Measurements from ENCODE around the gene DHX34.

DHX34 gene

DNA sequence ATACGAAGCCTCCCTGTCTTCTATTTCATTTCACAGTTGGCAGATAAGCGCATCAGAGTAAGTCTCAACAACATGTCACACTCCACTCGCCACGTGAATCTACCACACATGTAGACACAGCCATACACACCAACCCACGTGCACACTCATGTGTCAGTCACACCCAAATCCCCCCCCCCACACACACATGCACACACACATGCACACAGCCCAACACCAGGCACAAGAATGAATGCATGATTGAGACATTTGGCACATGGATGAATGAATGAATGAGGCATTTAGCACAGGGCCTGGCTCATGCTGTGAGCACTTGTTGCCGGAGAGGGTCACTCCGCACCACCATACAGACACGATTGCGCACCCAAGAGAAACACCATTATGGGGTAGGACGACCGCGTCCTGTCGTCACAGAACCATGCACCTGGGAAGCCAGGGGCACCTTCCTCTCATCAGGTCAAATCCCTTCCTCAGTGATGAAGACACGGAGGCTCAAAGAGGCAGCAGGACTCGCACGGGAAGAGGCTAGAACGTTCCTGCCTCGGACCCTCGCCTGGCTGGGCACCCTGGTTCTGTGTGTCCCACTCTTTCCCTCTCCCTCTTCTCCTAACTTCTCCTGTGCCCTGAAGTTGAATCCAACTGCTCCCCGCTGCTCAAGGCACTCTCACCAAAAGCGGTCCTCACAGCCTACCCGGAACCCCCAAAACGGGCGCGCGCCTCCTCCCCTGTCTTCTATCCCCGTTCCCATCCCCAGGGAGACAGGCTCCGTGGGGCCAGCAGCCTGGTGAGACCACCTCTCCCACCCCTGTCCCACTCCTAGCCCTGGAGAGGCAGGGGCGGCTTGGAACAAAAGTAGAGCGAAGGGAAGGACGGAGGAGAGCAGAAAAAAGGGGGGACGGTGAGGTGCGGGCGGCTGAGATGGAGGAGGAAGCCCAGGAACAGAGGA, 68.9 kb downstream of the DHX34 start:
- DNase-seq (ENCODE audit: low read depth), result no peak

DNA sequence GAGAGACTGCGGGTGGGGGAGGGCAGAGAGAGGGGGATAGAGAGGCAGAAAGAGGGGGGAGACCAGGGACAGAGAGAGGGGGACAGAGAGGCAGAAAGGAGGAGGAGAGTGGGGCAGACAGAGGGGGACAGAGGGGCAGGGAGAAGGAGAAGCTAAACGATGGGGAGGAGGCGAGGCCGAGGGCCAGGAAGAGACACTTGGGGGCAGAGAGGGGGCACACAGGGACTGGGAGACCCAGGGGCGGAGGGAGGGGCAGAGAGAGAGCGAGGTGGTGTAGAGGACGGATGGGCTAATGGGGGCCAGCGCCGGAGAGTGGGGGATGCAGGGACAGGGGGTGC, 69.5 kb downstream of the DHX34 start:
- DNase-seq (ENCODE audit: low read depth), result no peak

DNA sequence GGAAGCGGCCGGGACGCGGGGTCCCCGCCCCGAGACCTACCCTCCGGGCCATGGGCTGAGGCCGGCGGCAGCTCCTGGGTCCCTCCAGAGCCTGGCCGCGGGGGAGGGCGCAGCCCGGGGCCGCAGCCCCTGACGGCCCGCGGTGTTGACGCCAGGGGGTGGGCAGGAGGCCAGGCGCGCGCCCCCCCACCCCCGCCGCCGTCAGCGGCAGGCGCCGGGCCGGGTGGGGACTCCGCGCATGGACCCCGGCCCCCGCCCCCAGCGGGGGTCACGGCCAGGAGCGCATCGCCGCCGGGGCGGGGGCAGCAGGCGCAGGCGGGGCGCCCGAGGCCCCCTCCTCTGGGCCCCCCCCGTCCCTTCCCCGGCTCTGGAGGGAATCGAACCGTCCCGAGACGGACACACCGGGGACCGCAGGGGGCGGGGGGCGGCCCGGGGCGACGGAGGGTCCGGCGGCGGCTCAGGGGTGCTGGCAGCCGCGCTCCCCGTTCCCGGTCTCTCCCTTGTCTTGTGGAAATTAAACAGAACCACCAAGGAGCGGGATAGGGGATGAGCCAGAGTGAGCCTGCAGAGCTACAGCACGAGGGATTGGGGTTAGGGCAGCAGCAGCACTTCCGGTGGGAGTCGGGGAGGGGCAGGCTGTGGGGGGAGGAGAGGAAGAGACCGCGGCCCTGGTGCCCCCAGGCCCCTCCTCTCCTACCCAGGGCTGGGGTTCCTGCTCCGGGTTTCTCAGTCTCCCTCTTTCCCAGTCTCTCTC, 70.1 kb downstream of the DHX34 start, which contains the start of gene MEIS3:
Gene MEIS3, minus strand, starts transcription at position 498 of the 754 bp plus-strand sequence. Its CDS starts 446 bp downstream, at position 52.
- no peak for DNase-seq (ENCODE audit: low read depth)

DNA sequence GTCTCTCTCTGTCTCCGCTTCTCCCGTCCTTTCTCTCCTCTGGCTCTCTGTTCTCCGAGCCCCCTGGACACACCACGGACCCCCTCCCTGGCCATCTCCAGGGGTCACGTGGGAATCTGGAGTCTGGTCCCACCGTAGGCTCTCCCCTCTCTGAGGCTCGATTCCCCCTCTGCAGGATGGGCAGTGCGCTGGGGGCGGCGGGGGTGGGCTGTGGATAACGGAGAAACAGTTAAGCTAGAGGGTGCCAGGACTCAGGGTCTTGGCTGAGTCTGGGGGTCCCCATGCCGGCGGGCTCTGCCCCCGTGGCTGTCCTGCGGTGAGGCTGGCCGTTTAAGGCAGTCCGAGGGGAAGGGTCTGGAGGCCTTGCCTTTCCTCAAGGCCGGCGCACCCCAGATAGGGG, 70.7 kb downstream of the DHX34 start:
- no peak for DNase-seq (ENCODE audit: low read depth)

DNA sequence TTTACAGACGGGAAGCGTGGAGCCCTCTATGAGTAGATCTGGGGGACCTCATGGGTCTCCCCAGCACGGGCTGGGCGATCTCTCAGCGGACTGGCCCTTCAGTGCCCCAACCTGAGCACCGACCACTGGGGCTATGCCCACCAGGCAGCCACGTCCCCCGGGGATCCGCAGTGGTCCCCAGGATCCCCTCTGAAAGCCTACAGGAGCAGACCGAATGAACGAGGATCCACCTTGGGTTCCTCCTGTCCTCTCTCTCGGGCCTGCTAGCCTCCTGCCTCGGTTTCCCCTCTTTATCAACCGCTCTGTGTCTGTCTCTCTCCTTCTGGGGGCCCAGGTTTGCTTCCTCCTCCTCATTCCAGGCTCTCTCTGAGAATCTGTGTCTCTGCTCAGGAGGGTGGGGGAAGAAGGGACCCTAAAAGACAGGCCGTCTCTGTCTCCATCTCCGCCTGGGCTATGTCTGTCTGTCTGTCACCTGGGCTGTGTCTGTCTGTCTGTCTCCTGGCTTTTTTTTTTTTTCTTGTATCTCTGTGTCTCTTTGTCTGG, 72.2 kb downstream of the DHX34 start:
- DNase-seq (ENCODE audit: low read depth), result no peak

DNA sequence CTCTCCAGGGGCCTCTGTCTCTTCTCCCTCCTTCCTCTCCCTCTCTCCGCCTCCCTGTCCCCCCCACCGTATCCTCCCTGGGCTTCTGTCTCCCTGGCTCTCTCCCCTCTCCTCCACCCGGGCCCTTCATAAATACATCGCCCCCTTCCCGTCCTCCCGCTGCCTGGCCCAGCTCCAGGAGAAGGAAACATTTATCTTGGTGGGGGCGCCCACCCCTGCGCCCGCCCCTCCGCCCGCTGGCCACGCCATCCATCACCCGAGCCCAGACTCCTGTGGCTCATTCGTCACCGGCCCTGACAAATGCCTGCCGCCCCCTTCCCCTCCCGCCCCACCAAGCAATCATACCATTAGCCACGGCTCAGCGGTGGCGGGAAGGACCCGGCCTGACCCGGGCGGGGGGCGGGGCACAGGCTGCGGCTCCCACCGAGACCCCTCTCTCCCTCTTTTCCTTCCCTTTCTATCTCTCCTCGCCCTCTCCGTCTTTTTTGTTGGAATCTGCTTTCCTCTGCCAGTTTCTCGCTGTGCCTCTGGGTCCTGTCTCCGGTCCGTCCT, 72.8 kb downstream of the DHX34 start:
- no peak for DNase-seq (ENCODE audit: low read depth)

DNA sequence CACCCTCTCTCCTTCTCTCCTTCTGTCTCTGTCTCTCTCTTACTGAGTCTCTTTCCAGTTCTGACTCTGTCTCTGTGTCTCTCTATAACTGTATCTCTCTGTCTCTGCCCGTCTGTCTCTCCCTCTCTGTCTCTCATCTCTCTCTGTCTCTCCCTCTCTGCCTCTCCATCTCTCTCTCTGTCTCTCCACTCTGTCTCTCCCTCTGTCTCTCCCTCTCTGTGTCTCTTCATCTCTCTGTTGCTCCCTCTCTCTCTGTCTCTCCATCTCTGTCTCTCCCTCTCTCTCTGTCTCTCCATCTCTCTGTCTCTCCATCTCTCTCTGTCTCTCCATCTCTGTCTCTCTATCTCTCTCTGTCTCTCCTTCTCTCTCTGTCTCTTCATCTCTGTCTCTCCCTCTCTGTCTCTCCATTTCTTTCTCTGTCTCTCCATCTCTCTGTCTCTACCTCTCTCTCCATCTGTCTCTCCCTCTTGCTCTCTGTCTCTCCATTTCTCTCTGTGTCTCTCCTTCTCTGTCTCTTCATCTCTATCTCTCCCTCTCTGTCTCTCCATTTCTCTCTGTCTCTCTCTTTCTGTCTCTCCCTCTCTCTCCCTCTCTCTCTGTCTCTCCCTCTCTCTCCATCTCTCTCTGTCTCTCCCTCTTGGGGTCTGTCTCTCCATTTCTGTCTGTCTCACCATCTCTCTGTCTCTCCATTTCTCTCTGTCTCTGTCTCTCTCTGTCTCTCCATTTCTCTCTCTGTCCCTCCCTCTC, 73.5 kb downstream of the DHX34 start:
- no peak for DNase-seq (ENCODE audit: low read depth)

DNA sequence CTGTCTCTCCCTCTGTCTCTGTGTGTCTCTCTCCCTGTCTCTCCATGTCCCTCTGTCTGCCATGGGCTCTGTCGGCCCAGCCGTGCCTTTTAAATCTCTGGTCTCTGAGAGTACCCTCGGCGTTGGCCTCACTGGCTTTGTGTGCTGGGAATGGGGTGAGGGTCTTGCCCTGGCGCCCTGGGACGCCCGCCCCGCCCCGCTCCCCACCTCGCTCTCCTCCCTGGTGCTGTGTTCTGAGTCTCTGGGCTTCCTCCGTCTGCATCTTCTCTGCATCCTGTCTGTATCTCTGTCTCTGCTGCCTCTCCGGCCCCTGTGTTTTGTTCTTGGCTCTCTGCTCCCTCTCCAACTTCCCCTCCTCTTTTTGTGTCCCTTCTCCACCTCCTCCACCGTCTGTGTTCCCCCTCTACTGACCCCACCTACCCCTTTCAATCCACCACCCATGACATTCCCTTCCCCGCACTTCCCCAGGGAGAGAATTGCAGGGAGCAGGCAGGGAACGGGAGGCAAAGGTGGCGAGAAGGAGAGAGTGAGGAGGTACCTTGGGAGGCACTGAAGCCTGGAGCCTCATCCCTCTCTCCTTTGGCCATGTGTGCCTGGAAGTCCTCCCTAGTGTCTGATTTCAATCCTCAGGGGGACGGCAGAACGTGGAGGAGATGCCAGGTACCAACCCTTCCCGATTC, 74.2 kb downstream of the DHX34 start:
- no peak for DNase-seq (ENCODE audit: low read depth)

DNA sequence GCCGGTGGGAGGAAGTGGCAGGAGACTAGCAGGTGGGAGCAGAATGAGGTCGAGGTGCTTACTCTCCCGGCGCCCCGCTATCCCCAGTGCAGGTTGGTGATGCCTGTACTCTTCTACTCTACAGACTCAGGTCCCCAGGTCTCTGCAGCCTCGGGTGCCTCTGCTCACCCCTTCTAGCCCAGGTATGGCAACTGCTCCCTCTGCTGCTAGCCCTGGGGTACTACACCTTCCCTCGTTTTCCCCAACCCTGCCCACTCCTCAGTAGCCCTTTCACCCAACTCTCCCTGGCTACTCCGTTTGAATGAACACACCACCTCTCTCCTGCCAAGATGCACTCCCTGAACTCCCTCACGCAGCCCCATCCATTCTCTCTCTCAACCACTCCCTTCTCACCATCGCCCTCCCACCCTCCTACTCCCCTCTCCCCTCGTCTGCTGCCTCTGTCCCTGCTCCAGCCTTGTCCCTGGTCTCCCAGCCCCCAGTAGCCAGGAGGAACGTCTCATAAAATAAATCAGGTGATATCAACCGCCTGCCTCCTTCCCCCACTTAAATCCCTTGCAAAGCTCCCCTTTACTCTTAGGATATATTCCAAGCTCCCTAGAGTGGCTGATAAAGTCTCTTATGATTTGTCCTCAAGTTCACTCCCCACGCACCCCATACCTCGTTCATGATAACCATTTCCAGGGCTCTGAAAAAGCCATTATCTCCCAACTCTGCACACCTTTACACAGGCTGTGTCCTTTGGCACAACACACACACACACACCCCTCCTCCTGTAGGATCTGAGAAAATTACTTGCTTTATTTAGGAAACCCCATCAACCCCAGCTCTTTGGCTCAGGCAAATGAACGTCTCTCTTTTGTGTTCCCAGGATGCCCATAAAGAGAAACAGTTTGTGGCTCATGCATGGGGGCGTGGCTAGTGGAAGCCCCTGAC, 78.4 kb downstream of the DHX34 start:
- no peak for DNase-seq (ENCODE audit: low read depth)

DNA sequence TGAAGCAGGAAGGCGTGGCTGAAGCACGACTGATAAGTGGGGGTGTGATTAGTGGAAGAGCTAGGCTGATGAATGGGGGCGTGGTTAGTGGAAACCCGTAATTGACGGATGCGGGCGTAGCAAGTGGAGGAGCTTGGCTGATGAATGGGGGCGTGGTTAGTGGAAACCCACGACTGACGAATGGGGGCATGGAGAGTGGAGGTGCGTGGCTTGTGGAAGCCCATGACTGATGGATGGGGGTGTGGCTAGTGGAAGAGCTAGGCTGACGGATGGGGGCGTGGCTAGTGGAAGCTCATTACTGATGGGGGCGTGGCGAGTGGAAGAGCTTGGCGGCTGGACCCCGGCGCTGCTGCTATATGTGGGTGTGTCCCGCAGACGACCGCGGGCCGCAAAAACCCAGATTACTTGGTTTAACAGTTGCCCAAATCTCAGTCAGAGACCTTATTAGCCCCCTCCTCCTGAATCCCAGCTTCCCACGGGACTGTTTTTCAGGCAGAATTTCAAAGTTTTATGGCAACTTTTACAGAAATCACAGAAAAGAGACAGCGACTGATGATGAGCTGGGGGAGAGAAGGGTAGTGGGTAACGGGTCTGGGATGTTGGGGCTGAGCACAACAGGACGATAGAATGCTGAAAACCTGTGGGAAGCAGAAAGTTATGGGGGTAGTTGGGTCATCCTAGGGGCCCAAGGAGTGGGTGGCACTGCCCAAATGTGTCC, 79.2 kb downstream of the DHX34 start:
- DNase-seq (ENCODE audit: low read depth), result peak; percentile 89

DNA sequence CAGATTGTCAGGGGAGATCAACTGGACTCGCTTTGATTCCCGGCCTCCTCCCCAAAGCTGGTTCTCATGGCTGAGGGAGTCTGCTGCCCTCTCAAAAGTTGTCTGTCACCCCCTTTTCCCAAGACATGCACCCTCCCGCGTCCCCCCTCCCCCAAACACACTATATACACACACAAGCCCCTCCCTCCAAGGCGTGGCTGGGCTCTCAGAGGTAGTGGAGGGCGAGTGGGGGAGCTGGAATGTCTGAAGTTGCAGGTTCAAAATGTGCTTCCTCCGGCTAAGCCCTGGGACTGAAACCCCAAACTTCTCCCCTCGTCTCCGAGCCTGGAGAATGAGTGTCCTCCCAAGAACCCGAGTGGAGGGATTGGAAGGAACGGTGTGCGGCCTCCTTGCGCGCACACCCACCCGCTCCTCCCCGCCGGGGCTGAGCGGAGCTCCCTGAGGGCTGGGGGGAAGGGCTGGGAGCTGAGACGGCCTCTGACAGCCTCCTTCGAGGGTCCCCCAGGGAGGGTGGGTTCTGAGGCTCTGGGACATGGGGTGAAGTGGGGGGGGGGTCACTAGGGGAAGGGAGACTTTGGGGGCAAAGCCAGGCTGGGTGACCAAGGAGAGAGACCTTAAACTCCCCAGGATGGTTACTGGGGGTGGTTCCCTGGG, 80.2 kb downstream of the DHX34 start:
- no peak for DNase-seq (ENCODE audit: low read depth)

DNA sequence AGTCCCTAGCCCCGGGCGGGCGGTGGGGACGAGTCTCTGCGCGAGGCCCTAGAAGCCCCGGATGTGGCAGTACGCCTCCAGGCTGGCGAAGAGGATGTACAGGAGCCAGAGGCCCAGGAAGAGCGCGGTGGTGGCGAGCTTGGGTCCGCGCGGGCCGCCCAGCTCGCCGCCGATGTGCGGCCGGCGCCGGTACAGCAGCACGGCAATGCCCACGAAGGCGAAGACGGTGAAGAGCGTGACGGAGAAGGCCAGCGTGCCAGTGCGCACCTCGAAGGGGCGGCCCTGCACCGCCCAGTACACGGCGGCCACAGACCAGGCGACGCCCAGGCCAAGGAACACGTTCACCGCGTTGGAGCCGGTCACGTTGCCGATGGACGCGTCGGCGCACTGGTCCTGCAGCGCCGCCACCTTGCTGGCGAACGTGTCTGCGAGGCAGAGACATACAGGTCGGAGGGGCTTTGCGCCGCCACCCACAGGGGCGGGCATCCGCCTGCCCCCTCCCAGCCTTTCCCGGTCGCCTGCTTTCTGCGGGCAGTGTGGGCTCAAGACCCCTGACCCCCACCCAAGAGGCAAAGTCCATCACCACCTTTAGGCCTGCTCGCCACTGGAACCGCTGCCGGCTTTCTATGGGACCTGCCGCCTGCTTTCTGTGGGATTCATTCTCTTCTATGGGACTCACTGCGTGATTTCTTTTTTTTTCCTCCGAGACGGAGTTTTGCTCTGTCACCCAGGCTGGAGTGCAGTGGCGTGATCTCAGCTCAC, 81.1 kb downstream of the DHX34 start:
- DNase-seq (ENCODE audit: low read depth), result no peak

DNA sequence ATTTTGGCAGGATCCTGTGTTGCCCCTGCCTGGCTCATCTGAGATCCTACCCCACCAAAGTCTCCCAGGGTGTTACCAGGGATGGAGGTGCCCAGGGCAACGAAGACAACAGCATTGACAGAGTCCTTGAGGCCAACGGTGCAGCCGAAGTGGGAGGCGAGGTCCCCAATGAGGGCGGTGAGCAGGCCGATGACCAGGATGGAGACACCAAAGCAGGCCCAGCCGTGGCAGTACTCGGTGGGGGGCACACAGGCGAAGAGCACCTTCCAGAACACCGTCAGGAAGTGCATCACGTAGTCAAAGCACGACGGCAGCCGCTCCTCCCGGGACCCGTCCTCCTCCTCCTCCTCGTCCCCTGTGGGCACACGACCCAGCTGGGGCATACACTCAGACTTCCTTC, 83.0 kb downstream of the DHX34 start:
- no peak for DNase-seq (ENCODE audit: low read depth)

All from GM04503 (cell line).